Lower leg skin (tissue), 3 donors: Measurements from ENCODE around the gene PGAP1.

Experiments
- POLR2A ChIP-seq, 2 donors: fragments of 450-650 bp; IDR thresholded peaks; one replicate each; pipeline ENCODE4 v1.6.1; 2016 to 2017; ENCODE audit warnings: antibody characterized with exemption in 2 of 2, mild to moderate bottlenecking in 1 of 2, moderate library complexity in 1 of 2
- TF ChIP-seq, protein P1 (sequence below), 3 donors: fragments of 450-650 bp; IDR thresholded peaks; one replicate each; pipeline ENCODE4 v1.5.1; 2016; ENCODE audit warnings: antibody characterized with exemption in 3 of 3, mild to moderate bottlenecking in 3 of 3, moderate library complexity in 2 of 3

DNA sequence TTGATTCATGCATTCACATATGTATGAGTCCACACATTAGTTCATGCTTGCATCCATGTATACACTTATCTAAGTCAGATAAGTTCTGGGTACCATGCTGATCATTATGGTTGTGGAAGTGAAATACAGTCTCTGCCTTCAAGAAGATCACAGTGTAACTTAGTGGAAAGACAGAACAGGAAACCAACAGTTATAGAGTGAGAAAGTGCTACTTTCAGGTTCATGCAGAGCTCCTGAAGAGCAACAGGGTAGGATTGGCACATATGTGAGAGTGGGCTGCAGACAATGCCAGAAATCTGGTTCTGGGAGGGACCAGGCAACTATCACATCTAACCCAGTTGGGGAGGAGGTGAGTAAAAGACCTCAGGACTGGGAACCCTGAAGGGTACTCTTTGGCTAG is 35.4 kb upstream of the PGAP1 start:
- TF ChIP-seq POLR2A (IDR thresholded peaks at IDR 0.05): no peak
- TF ChIP-seq, protein P1, sequence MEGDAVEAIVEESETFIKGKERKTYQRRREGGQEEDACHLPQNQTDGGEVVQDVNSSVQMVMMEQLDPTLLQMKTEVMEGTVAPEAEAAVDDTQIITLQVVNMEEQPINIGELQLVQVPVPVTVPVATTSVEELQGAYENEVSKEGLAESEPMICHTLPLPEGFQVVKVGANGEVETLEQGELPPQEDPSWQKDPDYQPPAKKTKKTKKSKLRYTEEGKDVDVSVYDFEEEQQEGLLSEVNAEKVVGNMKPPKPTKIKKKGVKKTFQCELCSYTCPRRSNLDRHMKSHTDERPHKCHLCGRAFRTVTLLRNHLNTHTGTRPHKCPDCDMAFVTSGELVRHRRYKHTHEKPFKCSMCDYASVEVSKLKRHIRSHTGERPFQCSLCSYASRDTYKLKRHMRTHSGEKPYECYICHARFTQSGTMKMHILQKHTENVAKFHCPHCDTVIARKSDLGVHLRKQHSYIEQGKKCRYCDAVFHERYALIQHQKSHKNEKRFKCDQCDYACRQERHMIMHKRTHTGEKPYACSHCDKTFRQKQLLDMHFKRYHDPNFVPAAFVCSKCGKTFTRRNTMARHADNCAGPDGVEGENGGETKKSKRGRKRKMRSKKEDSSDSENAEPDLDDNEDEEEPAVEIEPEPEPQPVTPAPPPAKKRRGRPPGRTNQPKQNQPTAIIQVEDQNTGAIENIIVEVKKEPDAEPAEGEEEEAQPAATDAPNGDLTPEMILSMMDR (IDR thresholded peaks at IDR 0.05): no peak
